Sigmoid colon (tissue), 4 donors: ENCODE measurements around the gene BRSK2.

Experiments
- CTCF ChIP-seq, 4 experiments: fragments of 450-650 bp in 3 of 4; fragments of 200-600 bp in 1 of 4; IDR thresholded peaks; one replicate each; pipeline ENCODE4 v1.5.1; 2016 to 2019; ENCODE audit warnings: antibody characterized with exemption in 4 of 4, mild to moderate bottlenecking in 3 of 4, moderate library complexity in 2 of 4
- EP300 ChIP-seq, 4 donors: sonication (generic); formaldehyde crosslinking; IDR thresholded peaks; one replicate each; pipeline ENCODE4 v1.6.1; 2017; ENCODE audit warnings: antibody characterized with exemption in 4 of 4
- POLR2A ChIP-seq, 2 donors: fragments of 450-650 bp; IDR thresholded peaks; one replicate each; pipeline ENCODE4 v1.6.1; 2016; ENCODE audit warnings: antibody characterized with exemption in 2 of 2, mild to moderate bottlenecking in 2 of 2, moderate library complexity in 2 of 2

GRCh38 chr11:1425439-1425838 is 35.7 kb downstream of the BRSK2 start:
- TF ChIP-seq CTCF (IDR thresholded peaks at IDR 0.05) (no peak), EP300 (IDR thresholded peaks at IDR 0.05) (no peak), POLR2A (IDR thresholded peaks at IDR 0.05) (no peak)
